Body of pancreas (tissue), 4 donors: ENCODE measurements around the gene EXOC2.

Source experiments
- CTCF ChIP-seq, 7 experiments: fragments of 450-650 bp in 4 of 7; fragments of 200-600 bp in 3 of 7; sonication (generic) in 3 of 7; IDR thresholded peaks; one replicate each; pipeline ENCODE4 v1.5.1; 2016 to 2019; ENCODE audit warnings: antibody characterized with exemption in 7 of 7
- POLR2A ChIP-seq, 3 donors: fragments of 450-650 bp; IDR thresholded peaks; one replicate each; pipeline ENCODE4 v1.6.1; 2016; ENCODE audit warnings: antibody characterized with exemption in 3 of 3, mild to moderate bottlenecking in 2 of 3

- TF ChIP-seq CTCF (IDR thresholded peaks at IDR 0.05) (no peak), POLR2A (IDR thresholded peaks at IDR 0.05) (no peak)
Measured at GRCh38 chr6:511488-512137, 181.3 kb downstream of the EXOC2 start.
